GM21423 (cell line): ENCODE data around the gene ABL1.

Source experiments
- ATAC-seq: cut with Tn5 transposase; IDR thresholded peaks from one replicate; pipeline ENCODE4 v1.9.1; 2021; ENCODE audit warnings: mild to moderate bottlenecking, moderate library complexity; ENCODE audit not compliant: unreplicated experiment

ABL1 gene

GRCh38 chr9:130913599-130914416 is 78.8 kb downstream of the ABL1 start:
- ATAC-seq: no peak

GRCh38 chr9:130914417-130915095 is 79.5 kb downstream of the ABL1 start:
- ATAC-seq: no peak

GRCh38 chr9:130915096-130915447 is 80.0 kb downstream of the ABL1 start:
- ATAC-seq: no peak

GRCh38 chr9:130917168-130917960 is 82.3 kb downstream of the ABL1 start:
- ATAC-seq: no peak

DNA sequence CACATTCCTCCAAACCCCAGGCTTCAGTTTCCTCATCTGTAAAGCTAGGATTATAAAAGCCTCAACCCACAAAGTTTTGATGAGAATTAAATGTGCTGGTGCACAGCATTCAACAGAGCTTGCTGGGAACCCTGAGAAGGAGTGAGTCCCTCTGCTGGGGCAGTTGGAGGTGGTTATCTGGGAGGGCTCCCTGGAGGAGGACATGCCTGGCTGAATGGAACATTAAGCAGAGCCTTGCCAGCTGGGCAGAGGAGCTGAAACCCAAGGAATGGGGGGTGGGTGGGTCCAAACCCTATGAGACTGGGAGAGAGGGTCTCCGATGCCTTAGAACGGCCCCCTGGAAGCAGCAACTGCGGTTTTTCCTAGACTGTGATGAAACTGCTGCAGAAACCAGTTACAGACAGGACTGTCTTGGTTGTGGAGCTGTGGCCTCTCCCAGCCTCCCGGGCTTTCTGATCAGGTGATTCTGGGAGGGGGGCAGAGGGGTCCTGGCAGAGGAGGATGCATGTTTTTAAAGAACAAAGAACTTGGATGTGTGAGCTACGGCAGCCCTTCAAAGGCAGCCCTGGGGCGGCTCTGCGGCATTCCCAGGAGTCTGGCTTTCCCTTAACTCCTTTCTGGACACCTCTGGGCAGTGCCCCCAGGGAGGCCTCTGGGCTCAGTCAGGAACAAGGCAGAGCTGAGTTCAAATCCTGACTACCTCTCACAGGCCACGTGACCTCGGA is 83.2 kb downstream of the ABL1 start:
- no peak for ATAC-seq

DNA sequence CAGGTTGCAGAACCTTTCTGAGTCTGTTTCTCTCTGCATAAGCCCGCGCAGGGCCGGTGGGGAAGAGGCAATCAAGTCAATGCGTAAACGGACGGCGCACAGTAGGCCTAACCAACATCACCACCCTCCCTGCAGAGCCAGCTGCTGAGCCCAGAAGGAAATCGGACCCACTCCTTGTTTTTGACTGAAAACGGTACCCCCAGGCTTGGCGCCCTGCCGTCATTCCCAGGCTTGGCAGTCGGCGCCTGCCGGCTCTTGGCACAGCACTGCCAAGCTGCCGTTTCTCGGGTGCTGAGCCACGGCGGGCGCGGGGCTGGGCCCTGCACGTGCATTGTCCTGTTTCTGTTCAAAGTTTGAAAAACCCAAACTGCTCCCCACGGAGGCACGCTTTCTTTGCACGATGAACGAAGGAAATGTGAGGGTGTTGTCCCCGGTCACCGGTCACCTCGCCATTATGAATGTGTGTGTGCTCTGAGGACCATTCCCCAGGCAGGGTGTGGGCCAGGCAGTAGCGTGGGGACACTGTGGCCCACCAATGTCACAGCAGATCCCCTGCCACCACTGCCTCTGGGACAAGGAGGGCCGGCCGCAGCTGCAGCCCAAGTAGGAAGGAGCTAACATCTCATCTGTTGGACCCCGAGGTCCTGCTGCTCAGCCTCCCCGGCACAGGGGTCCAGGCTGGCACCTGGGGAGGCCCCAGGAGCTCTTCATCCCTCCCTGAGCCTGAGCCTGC is 83.9 kb downstream of the ABL1 start:
- ATAC-seq: no peak

GRCh38 chr9:130919559-130920145 is 84.6 kb downstream of the ABL1 start:
- no peak for ATAC-seq

DNA sequence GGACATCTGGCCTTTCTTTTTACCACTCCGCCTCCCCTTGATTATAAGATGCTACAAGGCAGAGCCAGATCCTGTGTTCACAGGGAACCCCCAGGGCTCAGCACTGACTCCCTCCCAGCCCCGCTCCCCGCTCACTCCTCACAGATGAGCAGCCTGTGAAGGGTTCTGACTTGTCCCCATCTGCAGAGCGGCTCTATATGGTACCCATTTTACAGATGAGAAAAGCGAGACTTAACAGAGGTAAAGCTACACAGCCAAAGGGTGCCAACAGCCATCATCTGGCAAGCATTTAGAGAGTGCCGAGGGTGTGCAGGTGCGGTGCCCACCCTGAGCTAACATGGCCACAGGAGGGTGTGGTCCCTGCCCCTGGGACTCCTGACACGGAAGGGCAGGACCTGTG is 85.2 kb downstream of the ABL1 start:
- no peak for ATAC-seq

DNA sequence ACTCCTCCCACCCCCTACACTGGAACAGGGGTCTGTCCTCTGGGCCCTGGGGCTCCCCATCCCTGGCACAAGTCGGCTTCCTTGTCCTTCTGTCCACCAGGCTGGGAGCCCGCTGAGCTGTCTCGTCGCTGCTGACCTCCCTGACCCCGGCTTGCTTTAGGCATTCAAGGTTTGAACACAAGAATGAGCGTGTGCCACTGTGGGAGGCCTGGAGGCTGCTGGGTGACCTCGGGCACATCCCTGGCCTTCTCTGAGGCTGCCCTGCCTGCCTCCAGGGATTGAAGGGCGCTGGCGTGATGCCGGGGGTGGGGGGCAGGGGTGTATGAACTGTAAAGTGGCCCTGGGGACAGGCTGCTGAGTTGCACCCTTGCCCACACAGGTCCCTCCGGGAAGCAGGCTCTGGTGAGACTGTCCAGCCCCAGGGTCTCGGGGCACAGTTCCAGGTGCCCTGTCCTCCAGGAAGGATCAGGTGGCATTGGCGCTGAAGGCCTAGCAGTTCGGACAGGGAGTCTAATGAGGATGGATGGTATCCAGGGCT is 85.8 kb downstream of the ABL1 start:
- ATAC-seq: no peak

DNA sequence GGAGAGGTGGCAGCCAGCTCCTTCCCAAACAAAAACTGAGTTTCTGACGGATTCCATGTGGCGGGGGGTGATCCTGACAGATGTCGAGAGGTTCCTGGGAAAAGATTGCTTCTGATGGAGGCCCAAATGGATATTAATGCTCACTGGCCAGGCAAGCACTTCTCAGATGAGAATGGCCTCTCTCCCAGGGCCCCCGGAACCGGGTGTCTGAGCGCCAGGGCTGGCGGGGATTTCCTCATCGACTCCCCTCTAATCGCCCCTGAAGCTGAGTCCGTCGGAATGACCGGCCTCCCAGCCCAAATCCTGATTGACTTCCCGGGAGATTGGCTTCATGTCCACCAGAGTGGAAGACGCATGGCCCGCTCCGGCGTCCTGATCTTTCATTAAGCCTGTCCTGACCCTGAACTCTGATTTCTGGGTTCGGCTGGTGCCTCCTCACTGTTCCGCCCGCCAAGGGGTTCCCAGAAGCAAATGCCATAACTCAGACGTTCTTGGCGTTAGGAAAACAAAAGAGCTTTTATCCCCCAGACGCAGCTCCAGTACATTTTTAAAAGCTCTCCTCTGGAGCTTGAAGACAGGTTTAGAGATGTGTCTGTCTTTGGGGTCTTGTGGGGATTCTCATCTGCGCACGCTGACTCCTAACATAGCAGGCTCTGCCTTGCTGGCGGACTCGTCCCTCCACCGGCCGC is 86.4 kb downstream of the ABL1 start:
- no peak for ATAC-seq

GRCh38 chr9:130921989-130922892 is 87.2 kb downstream of the ABL1 start:
- ATAC-seq: no peak

GRCh38 chr9:130922893-130923610 is 88.0 kb downstream of the ABL1 start:
- ATAC-seq: no peak

DNA sequence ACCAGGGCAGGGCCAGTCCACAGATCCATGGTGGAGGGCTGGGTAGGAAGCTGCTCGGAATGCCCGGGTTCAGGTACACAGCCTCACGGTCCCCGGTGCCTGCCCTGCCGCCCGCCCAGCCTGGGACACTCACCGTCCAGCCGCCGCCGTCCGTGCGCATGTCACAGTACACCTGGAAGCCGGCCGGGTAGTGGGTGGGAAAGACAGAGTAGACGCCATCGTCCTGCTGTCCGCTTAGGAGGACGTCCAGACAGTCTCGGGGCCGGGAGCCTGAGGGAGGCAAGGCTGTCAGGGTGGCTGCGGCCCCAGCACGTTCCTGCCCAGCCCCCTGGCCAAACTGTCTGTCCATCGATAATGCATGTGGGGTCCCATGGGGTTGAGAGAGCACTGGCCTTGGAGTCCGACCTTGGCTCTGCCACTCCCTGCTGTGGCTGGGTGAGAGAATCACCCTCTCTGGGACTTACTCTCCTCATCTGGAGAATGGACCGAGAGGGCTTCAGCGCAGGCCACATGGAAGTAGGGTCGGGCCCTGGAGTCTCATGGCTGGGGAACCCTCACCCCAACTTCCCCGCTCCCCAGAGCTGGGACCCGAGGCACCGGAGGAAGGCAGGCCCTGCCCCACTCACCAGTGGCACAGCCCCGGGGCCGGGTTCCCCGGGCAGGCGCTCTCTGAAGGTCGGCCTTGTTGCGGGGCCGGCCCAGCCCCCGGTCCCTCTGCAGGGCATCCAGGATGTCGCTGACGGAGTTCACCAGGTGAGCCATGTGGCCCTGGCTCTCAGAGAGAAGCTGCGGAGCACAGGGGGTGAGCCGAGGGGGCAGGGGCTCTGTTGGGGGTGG is 88.8 kb downstream of the ABL1 start:
- no peak for ATAC-seq

GRCh38 chr9:130924448-130924788 is 89.4 kb downstream of the ABL1 start:
- ATAC-seq: no peak

DNA sequence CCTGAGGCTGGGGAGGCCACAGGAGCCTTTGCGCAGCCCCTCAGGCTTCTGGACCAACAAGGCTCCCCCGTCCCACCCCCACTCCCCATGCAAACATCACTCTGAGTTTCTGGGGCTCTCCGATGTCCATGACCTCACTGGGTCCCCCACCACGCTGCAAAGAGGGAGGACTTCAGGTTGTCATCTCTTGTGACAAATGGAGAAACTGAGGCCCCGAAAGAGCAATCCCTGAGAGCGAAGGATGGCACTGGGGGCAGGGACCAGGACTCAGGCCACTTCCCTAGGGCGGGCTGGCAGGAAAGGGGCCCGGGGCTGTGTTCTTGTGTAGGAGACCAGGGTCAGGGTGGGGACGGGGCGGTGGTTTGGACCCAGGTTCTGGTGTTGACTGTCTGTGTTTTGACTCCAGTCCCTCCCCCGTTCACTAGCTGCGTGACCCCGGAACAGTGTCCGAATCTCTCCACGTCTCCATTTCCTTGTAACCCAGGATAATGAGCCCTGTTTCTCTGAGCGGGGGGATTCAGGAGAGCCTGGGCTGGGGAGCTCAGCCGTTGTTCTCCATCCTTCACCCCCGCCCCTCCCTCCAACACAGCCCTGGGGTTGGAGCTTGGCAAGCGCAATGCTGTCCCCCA is 90.1 kb downstream of the ABL1 start:
- ATAC-seq: no peak

- no peak for ATAC-seq
Measured at GRCh38 chr9:130927338-130927737, 92.3 kb downstream of the ABL1 start.
